LNCaP clone FGC (cell line): ENCODE data around the gene CCDC27.

Source experiments
- DNase-seq: peaks from one replicate; pipeline ENCODE4 v3.0.0-alpha.2; 2011; ENCODE audit warnings: low read depth
- H3K4me3 ChIP-seq: 2 replicates; pipeline ENCODE4 v1.5.1; 2011; ENCODE audit warnings: mild to moderate bottlenecking, low read depth, low read length, control low read depth
- CTCF ChIP-seq: IDR thresholded peaks from 2 replicates; pipeline ENCODE4 v1.5.1; 2012; ENCODE audit warnings: mild to moderate bottlenecking; ENCODE audit not compliant: control insufficient read depth, insufficient read depth; ENCODE audit errors: extremely low read depth

CCDC27 gene

GRCh38 chr1:3786468-3787348 is 34.5 kb downstream of the CCDC27 start:
- no peak overlapping the region for H3K4me3 ChIP-seq
- TF ChIP-seq CTCF: no peak
- DNase-seq: no peak

GRCh38 chr1:3787349-3787715 is 35.1 kb downstream of the CCDC27 start:
- no peak overlapping the region for H3K4me3 ChIP-seq
- DNase-seq: no peak

GRCh38 chr1:3787745-3788605 is 35.7 kb downstream of the CCDC27 start:
- no peak for DNase-seq
- H3K4me3 ChIP-seq: no peak overlapping the region
- TF ChIP-seq CTCF: no peak

More at GRCh38 chr1:3787349-3787715, 35.1 kb downstream of the CCDC27 start:
- no peak for TF ChIP-seq CTCF

- TF ChIP-seq CTCF: no peak
- no peak overlapping the region for H3K4me3 ChIP-seq
- no peak for DNase-seq
Observed at GRCh38 chr1:3788756-3789420, 36.6 kb downstream of the CCDC27 start.

- no peak for TF ChIP-seq CTCF
- DNase-seq: no peak
- no peak overlapping the region for H3K4me3 ChIP-seq
Observed at GRCh38 chr1:3789421-3790300, 37.4 kb downstream of the CCDC27 start.

- no peak for TF ChIP-seq CTCF
- DNase-seq: no peak
- H3K4me3 ChIP-seq: no peak overlapping the region
Observed at GRCh38 chr1:3790500-3790923, 38.3 kb downstream of the CCDC27 start.
